ENCODE data around the gene NHERF1. TPM values are rescaled to one million over a fixed set of nuclear protein-coding genes. Genes with fewer than 3 reads are reported as not detected.

NHERF1 gene
- total RNA-seq, 1 donor from 2014 or later, result 36.3 TPM

GRCh38 chr17:74810699-74811485 is 62.5 kb downstream of the NHERF1 start:
- no peak overlapping the region for H3K27ac Mint-ChIP-seq (ENCODE audit: unreplicated experiment)
- no peaks in the 10 kb centered on the region for H3K27me3 Mint-ChIP-seq (ENCODE audit: low read depth, unreplicated experiment)
- H3K4me1 Mint-ChIP-seq (ENCODE audit: low read depth, unreplicated experiment), result no peaks in the 10 kb centered on the region
- Histone ChIP-seq H3K9me3 (ENCODE audit: insufficient read depth, low read depth, low read length) (no peaks in the 10 kb centered on the region), H3K27ac (ENCODE audit: low read depth, low read length) (no peak overlapping the region), H3K27me3 (ENCODE audit: insufficient read depth, low read length) (no peaks in the 10 kb centered on the region), H3K4me1 (ENCODE audit: insufficient read depth, low read length) (no peaks in the 10 kb centered on the region), H3K4me3 (ENCODE audit: insufficient read depth, low read depth, low read length) (no peak overlapping the region), H3K4me2 (ENCODE audit: low read length) (no peak overlapping the region), H3K79me2 (ENCODE audit: insufficient read depth, low read length) (no peaks in the 10 kb centered on the region), H3K36me3 (ENCODE audit: insufficient read depth, low read length) (no peaks in the 10 kb centered on the region), H4K20me1 (ENCODE audit: insufficient read depth, low read length) (peaks cover 57% of the 10 kb centered on the region), H2AFZ (ENCODE audit: low read depth, low read length) (no peak overlapping the region), H3K9ac (ENCODE audit: low read length) (no peak overlapping the region)
- peaks cover 18% of the 10 kb centered on the region for H3K36me3 Mint-ChIP-seq (ENCODE audit: low read depth, unreplicated experiment)
- TF ChIP-seq EZH2 (IDR thresholded peaks at IDR 0.05; ENCODE audit: insufficient read depth, low read length), result no peak
- TF ChIP-seq CTCF (IDR thresholded peaks at IDR 0.05; ENCODE audit: insufficient read depth, low read depth, low read length), result no peak
- H3K4me3 Mint-ChIP-seq (ENCODE audit: unreplicated experiment), result no peak overlapping the region
- DNase-seq (ENCODE audit: low read depth) (no peak), FAIRE-seq (no peak)
- H3K9me3 Mint-ChIP-seq (ENCODE audit: unreplicated experiment), result no peaks in the 10 kb centered on the region

- Histone ChIP-seq H3K79me2 (ENCODE audit: insufficient read depth, low read length) (no peaks in the 10 kb centered on the region), H3K4me2 (ENCODE audit: low read length) (no peak overlapping the region), H3K27ac (ENCODE audit: low read depth, low read length) (no peak overlapping the region), H3K27me3 (ENCODE audit: insufficient read depth, low read length) (no peaks in the 10 kb centered on the region), H3K9me3 (ENCODE audit: insufficient read depth, low read depth, low read length) (no peaks in the 10 kb centered on the region), H3K4me1 (ENCODE audit: insufficient read depth, low read length) (no peaks in the 10 kb centered on the region), H3K9ac (ENCODE audit: low read length) (no peak overlapping the region), H4K20me1 (ENCODE audit: insufficient read depth, low read length) (peaks cover 63% of the 10 kb centered on the region), H3K4me3 (ENCODE audit: insufficient read depth, low read depth, low read length) (no peak overlapping the region), H2AFZ (ENCODE audit: low read depth, low read length) (no peak overlapping the region), H3K36me3 (ENCODE audit: insufficient read depth, low read length) (no peaks in the 10 kb centered on the region)
- no peak overlapping the region for H3K27ac Mint-ChIP-seq (ENCODE audit: unreplicated experiment)
- H3K9me3 Mint-ChIP-seq (ENCODE audit: unreplicated experiment), result no peaks in the 10 kb centered on the region
- no peak overlapping the region for H3K4me3 Mint-ChIP-seq (ENCODE audit: unreplicated experiment)
- no peaks in the 10 kb centered on the region for H3K27me3 Mint-ChIP-seq (ENCODE audit: low read depth, unreplicated experiment)
- TF ChIP-seq CTCF (IDR thresholded peaks at IDR 0.05; ENCODE audit: insufficient read depth, low read depth, low read length), result no peak
- no peak for TF ChIP-seq EZH2 (IDR thresholded peaks at IDR 0.05; ENCODE audit: insufficient read depth, low read length)
- no peaks in the 10 kb centered on the region for H3K4me1 Mint-ChIP-seq (ENCODE audit: low read depth, unreplicated experiment)
- peaks cover 22% of the 10 kb centered on the region for H3K36me3 Mint-ChIP-seq (ENCODE audit: low read depth, unreplicated experiment)
- DNase-seq (ENCODE audit: low read depth) (no peak), FAIRE-seq (no peak)
Measured at GRCh38 chr17:74812109-74813009, 63.9 kb downstream of the NHERF1 start.

Data from astrocyte (in vitro differentiated cells and primary cell).